Measurements from ENCODE around the gene PBXIP1. TPM values are rescaled to one million over a fixed set of nuclear protein-coding genes. Genes with fewer than 3 reads are reported as not detected.

The PBXIP1 gene
- total and polyA plus RNA-seq, 2 of the 13 experiments (the other 11 are each of a cell fraction or from before 2014, with no cell fraction given): 16.3 to 31.9 TPM

DNA sequence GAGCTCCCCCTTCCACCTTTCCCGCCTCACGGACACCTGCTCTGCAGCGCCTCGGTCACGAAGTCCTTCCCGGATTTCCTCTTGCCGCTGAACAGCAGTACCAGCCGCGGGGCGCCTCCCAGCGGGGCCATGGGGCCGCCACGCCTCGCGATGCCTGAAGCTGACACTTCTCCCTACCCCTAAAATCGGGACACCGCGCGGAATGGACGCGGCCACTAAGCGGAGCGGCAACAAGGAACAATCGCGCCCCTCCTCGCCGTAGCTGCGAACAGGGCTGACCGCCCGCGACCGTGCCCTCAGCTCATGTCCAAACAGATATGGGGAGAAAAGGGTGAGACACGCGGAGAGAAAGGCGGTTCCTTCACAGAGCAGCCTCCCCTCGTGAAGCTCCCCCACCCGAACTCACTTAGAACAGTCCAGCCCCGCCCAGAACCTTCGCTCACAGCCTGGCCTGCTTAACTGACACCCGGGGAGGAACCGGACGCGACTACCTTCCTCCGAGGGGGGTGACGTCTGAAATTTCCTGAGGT lies 19.3 kb downstream of the PBXIP1 start, which contains the start of gene PMVK (continued):
- TF ChIP-seq FOXK1 (CRISPR knock-in tag; IDR thresholded peaks at IDR 0.05; ENCODE audit: borderline replicate concordance, low read depth): peak; percentile 69; the same call in 1 of the 2 replicates
- TF ChIP-seq, protein P1, sequence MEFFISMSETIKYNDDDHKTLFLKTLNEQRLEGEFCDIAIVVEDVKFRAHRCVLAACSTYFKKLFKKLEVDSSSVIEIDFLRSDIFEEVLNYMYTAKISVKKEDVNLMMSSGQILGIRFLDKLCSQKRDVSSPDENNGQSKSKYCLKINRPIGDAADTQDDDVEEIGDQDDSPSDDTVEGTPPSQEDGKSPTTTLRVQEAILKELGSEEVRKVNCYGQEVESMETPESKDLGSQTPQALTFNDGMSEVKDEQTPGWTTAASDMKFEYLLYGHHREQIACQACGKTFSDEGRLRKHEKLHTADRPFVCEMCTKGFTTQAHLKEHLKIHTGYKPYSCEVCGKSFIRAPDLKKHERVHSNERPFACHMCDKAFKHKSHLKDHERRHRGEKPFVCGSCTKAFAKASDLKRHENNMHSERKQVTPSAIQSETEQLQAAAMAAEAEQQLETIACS (CRISPR knock-in tag; IDR thresholded peaks at IDR 0.05): no peak
- TF ChIP-seq ASH2L (IDR thresholded peaks at IDR 0.05; ENCODE audit: insufficient read length, low read depth, low read length): no peak
- no peak; the same call in 1 of the 2 replicates for TF ChIP-seq SIN3A (IDR thresholded peaks at IDR 0.05; ENCODE audit: borderline replicate concordance, low read depth, low read length)
- TF ChIP-seq, protein P2, sequence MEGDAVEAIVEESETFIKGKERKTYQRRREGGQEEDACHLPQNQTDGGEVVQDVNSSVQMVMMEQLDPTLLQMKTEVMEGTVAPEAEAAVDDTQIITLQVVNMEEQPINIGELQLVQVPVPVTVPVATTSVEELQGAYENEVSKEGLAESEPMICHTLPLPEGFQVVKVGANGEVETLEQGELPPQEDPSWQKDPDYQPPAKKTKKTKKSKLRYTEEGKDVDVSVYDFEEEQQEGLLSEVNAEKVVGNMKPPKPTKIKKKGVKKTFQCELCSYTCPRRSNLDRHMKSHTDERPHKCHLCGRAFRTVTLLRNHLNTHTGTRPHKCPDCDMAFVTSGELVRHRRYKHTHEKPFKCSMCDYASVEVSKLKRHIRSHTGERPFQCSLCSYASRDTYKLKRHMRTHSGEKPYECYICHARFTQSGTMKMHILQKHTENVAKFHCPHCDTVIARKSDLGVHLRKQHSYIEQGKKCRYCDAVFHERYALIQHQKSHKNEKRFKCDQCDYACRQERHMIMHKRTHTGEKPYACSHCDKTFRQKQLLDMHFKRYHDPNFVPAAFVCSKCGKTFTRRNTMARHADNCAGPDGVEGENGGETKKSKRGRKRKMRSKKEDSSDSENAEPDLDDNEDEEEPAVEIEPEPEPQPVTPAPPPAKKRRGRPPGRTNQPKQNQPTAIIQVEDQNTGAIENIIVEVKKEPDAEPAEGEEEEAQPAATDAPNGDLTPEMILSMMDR (CRISPR knock-in tag; IDR thresholded peaks at IDR 0.05): peak; percentile 96
- TF ChIP-seq ZNF777 (CRISPR knock-in tag; IDR thresholded peaks at IDR 0.05): peak; percentile 37; the same call in 1 of the 2 replicates
- TF ChIP-seq, protein P3, sequence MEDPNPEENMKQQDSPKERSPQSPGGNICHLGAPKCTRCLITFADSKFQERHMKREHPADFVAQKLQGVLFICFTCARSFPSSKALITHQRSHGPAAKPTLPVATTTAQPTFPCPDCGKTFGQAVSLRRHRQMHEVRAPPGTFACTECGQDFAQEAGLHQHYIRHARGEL (CRISPR knock-in tag; IDR thresholded peaks at IDR 0.05): peak; percentile 97
- TF ChIP-seq, protein P4, sequence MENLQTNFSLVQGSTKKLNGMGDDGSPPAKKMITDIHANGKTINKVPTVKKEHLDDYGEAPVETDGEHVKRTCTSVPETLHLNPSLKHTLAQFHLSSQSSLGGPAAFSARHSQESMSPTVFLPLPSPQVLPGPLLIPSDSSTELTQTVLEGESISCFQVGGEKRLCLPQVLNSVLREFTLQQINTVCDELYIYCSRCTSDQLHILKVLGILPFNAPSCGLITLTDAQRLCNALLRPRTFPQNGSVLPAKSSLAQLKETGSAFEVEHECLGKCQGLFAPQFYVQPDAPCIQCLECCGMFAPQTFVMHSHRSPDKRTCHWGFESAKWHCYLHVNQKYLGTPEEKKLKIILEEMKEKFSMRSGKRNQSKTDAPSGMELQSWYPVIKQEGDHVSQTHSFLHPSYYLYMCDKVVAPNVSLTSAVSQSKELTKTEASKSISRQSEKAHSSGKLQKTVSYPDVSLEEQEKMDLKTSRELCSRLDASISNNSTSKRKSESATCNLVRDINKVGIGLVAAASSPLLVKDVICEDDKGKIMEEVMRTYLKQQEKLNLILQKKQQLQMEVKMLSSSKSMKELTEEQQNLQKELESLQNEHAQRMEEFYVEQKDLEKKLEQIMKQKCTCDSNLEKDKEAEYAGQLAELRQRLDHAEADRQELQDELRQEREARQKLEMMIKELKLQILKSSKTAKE (CRISPR knock-in tag; IDR thresholded peaks at IDR 0.05; ENCODE audit: borderline replicate concordance): peak; percentile 90
- no peak for TF ChIP-seq HNRNPK (IDR thresholded peaks at IDR 0.05; ENCODE audit: low read depth, low read length, poor library complexity, severe bottlenecking)
- TF ChIP-seq CEBPG (CRISPR knock-in tag; IDR thresholded peaks at IDR 0.05): peak; percentile 69
- peak; percentile 99 for TF ChIP-seq ZNF878 (CRISPR knock-in tag; IDR thresholded peaks at IDR 0.05)
- no peak; the same call in 1 of the 2 replicates for TF ChIP-seq ZNF615 (CRISPR knock-in tag; IDR thresholded peaks at IDR 0.05; ENCODE audit: borderline replicate concordance)
- no peak for TF ChIP-seq TBP (CRISPR knock-in tag; IDR thresholded peaks at IDR 0.05)
- peak; percentile 95 for TF ChIP-seq MYC (CRISPR knock-in tag; IDR thresholded peaks at IDR 0.05; ENCODE audit: borderline replicate concordance)
- peak; percentile 39; the same call in 1 of the 2 replicates for TF ChIP-seq RCOR2 (CRISPR knock-in tag; IDR thresholded peaks at IDR 0.05)
- TF ChIP-seq, protein P5, sequence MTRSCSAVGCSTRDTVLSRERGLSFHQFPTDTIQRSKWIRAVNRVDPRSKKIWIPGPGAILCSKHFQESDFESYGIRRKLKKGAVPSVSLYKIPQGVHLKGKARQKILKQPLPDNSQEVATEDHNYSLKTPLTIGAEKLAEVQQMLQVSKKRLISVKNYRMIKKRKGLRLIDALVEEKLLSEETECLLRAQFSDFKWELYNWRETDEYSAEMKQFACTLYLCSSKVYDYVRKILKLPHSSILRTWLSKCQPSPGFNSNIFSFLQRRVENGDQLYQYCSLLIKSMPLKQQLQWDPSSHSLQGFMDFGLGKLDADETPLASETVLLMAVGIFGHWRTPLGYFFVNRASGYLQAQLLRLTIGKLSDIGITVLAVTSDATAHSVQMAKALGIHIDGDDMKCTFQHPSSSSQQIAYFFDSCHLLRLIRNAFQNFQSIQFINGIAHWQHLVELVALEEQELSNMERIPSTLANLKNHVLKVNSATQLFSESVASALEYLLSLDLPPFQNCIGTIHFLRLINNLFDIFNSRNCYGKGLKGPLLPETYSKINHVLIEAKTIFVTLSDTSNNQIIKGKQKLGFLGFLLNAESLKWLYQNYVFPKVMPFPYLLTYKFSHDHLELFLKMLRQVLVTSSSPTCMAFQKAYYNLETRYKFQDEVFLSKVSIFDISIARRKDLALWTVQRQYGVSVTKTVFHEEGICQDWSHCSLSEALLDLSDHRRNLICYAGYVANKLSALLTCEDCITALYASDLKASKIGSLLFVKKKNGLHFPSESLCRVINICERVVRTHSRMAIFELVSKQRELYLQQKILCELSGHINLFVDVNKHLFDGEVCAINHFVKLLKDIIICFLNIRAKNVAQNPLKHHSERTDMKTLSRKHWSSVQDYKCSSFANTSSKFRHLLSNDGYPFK (CRISPR knock-in tag; IDR thresholded peaks at IDR 0.05; ENCODE audit: borderline replicate concordance): peak; percentile 92; the same call in 1 of the 2 replicates
- TF ChIP-seq HOXA5 (CRISPR knock-in tag; IDR thresholded peaks at IDR 0.05): peak; percentile 90
- peak; percentile 99 for TF ChIP-seq ZNF724P (CRISPR knock-in tag; IDR thresholded peaks at IDR 0.05; ENCODE audit: borderline replicate concordance)
- peak; percentile 91 for TF ChIP-seq PHF21A (CRISPR knock-in tag; IDR thresholded peaks at IDR 0.05)
- TF ChIP-seq ZC3H4 (CRISPR knock-in tag; IDR thresholded peaks at IDR 0.05; ENCODE audit: borderline replicate concordance): no peak; the same call in 1 of the 2 replicates
